ENCODE results near the gene PPFIBP1.

Gene PPFIBP1

DNA sequence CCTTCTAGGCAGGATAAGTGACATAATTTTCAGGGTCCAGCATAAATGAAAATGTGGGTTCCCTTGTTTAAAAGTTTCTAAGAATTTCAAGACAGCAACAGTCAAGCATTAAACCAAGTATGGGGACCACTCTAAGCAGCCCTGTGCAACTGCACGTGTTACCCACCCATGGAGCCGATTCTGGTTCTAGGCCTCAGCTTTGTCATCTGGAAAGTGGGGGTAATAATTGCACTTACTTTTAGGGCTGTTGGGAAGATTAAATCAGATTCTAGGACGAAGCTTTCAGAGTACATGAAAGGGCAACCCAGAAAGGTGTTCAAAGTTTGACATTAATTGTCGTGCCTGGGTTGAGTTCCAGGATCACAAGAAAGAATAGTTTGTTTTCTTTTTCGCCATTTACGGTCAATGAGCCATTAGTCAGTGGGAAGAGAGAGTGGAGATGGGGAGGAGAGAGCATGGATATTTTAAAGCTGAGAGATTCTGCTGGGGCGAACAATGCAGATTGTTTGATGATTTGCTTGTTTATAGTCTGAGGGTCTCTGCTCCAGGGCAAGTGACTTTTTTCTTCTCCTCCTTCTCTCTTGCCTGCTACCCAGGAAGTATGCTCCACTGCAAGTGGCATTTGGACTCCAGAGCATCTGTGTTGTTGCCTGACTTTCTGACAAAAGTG, 10.7 kb upstream of the PPFIBP1 start:
- Histone ChIP-seq H3K4me3 (replicated peaks; ENCODE audit: insufficient read depth, low read length) (no peak overlapping the region), H3K27ac (replicated peaks) (no peak overlapping the region), H3K27me3 (ENCODE audit: insufficient read depth, poor library complexity, severe bottlenecking) (peaks cover 3% of the 10 kb centered on the region)
- DNase-seq (ENCODE audit: low read depth in 1 of 2, low spot score in 1 of 2): no peak
- TF ChIP-seq, protein P1, sequence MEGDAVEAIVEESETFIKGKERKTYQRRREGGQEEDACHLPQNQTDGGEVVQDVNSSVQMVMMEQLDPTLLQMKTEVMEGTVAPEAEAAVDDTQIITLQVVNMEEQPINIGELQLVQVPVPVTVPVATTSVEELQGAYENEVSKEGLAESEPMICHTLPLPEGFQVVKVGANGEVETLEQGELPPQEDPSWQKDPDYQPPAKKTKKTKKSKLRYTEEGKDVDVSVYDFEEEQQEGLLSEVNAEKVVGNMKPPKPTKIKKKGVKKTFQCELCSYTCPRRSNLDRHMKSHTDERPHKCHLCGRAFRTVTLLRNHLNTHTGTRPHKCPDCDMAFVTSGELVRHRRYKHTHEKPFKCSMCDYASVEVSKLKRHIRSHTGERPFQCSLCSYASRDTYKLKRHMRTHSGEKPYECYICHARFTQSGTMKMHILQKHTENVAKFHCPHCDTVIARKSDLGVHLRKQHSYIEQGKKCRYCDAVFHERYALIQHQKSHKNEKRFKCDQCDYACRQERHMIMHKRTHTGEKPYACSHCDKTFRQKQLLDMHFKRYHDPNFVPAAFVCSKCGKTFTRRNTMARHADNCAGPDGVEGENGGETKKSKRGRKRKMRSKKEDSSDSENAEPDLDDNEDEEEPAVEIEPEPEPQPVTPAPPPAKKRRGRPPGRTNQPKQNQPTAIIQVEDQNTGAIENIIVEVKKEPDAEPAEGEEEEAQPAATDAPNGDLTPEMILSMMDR (IDR thresholded peaks at IDR 0.05; ENCODE audit: insufficient read depth, low read length): no peak
- TF ChIP-seq POLR2AphosphoS5 (IDR thresholded peaks at IDR 0.05; ENCODE audit: low read depth): no peak
- TF ChIP-seq, protein P2, sequence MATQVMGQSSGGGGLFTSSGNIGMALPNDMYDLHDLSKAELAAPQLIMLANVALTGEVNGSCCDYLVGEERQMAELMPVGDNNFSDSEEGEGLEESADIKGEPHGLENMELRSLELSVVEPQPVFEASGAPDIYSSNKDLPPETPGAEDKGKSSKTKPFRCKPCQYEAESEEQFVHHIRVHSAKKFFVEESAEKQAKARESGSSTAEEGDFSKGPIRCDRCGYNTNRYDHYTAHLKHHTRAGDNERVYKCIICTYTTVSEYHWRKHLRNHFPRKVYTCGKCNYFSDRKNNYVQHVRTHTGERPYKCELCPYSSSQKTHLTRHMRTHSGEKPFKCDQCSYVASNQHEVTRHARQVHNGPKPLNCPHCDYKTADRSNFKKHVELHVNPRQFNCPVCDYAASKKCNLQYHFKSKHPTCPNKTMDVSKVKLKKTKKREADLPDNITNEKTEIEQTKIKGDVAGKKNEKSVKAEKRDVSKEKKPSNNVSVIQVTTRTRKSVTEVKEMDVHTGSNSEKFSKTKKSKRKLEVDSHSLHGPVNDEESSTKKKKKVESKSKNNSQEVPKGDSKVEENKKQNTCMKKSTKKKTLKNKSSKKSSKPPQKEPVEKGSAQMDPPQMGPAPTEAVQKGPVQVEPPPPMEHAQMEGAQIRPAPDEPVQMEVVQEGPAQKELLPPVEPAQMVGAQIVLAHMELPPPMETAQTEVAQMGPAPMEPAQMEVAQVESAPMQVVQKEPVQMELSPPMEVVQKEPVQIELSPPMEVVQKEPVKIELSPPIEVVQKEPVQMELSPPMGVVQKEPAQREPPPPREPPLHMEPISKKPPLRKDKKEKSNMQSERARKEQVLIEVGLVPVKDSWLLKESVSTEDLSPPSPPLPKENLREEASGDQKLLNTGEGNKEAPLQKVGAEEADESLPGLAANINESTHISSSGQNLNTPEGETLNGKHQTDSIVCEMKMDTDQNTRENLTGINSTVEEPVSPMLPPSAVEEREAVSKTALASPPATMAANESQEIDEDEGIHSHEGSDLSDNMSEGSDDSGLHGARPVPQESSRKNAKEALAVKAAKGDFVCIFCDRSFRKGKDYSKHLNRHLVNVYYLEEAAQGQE (IDR thresholded peaks at IDR 0.05; ENCODE audit: insufficient replicate concordance, low read depth): no peak
- no peak for TF ChIP-seq SPI1 (IDR thresholded peaks at IDR 0.05; ENCODE audit: borderline replicate concordance, low read depth)
- no peak for TF ChIP-seq GABPA (IDR thresholded peaks at IDR 0.05; ENCODE audit: low read depth)

DNA sequence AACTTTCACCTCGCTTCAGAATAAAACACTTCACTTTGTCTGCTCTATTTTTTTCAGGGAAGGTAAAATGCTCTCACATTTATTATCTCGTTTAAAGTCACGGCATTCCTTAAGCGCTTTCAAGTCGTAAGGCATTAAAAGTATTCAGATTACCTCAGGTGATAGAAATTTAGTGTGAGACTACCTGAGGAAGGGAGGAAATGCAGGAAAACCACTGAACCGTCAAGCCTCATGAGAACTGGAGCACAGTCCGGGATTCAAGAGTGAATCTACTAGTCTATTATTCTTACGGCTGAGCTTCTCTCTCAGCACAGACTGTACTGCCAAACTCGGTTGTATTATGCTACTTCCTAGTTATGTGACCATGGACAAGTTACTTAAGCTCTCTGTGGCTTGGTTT, 8.3 kb upstream of the PPFIBP1 start:
- TF ChIP-seq POLR2AphosphoS5 (IDR thresholded peaks at IDR 0.05; ENCODE audit: low read depth): no peak
- TF ChIP-seq SPI1 (IDR thresholded peaks at IDR 0.05; ENCODE audit: borderline replicate concordance, low read depth): no peak
- no peak for TF ChIP-seq GABPA (IDR thresholded peaks at IDR 0.05; ENCODE audit: low read depth)
- TF ChIP-seq, protein P2 (IDR thresholded peaks at IDR 0.05; ENCODE audit: insufficient replicate concordance, low read depth): no peak
- TF ChIP-seq, protein P1 (IDR thresholded peaks at IDR 0.05; ENCODE audit: insufficient read depth, low read length): no peak
- no peak for DNase-seq (ENCODE audit: low read depth in 1 of 2, low spot score in 1 of 2)
- Histone ChIP-seq H3K27ac (replicated peaks) (no peak overlapping the region), H3K4me3 (replicated peaks; ENCODE audit: insufficient read depth, low read length) (no peak overlapping the region), H3K27me3 (ENCODE audit: insufficient read depth, poor library complexity, severe bottlenecking) (peaks cover 5% of the 10 kb centered on the region)

DNA sequence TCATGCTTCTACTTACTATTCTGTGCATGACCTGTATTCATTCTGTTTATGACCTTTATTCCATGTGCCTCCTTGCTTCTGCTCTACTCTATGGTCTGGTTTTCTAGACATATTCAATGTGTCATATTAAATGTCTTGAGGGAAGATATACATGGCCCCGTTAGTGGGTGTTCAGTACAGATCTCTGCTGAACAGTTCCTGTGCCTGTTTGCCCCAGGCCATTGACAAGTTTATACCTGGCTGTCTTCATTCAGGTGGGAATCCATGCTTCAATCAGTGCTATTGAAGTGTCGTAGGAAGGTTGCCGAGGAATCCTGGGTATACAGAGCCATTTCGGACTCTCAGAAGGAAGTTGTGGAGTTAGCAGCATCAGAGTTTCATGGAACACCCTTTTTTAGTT, 7.4 kb upstream of the PPFIBP1 start:
- DNase-seq (ENCODE audit: low read depth in 1 of 2, low spot score in 1 of 2): no peak
- H3K27me3 ChIP-seq (ENCODE audit: insufficient read depth, poor library complexity, severe bottlenecking): peaks cover 3% of the 10 kb centered on the region
- H3K4me3 ChIP-seq (replicated peaks; ENCODE audit: insufficient read depth, low read length): no peak overlapping the region
- TF ChIP-seq, protein P1 (IDR thresholded peaks at IDR 0.05; ENCODE audit: insufficient read depth, low read length): no peak
- TF ChIP-seq, protein P2 (IDR thresholded peaks at IDR 0.05; ENCODE audit: insufficient replicate concordance, low read depth): no peak
- H3K27ac ChIP-seq (replicated peaks): no peak overlapping the region
